ENCODE data around the gene CLK2. TPM values are rescaled to one million over a fixed set of nuclear protein-coding genes. Genes with fewer than 3 reads are reported as not detected.
"Not testable (repeated sequence)": the region's sequence is repeated elsewhere in the genome, so short reads cannot be mapped to it uniquely, and the experiment has no call there.

CLK2 gene
- polyA plus RNA-seq, 1 donor, result 45.2 TPM

- DNase-seq, result no peak
Measured at GRCh38 chr1:155266553-155266952, 6.8 kb downstream of the CLK2 start.

DNA sequence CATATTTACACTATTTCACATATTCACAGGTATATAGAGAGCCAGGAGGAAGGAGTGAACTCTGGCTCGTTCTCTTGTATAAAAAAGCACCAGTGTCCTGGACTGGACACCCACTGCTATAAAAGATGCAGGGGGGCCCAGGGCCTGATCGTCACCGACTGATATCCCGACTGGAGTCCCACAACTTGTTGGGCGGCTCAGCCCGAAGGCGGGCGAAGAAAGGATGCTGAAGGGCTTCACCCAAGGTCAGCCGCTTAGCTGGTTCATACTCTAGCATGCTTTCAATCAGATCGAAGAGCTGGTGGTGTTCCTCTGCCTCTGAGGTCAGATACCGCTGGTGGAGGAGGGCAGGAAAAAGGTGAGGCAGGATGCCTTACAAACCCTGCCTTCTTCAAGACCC, 10.2 kb downstream of the CLK2 start:
- no peak for DNase-seq

DNA sequence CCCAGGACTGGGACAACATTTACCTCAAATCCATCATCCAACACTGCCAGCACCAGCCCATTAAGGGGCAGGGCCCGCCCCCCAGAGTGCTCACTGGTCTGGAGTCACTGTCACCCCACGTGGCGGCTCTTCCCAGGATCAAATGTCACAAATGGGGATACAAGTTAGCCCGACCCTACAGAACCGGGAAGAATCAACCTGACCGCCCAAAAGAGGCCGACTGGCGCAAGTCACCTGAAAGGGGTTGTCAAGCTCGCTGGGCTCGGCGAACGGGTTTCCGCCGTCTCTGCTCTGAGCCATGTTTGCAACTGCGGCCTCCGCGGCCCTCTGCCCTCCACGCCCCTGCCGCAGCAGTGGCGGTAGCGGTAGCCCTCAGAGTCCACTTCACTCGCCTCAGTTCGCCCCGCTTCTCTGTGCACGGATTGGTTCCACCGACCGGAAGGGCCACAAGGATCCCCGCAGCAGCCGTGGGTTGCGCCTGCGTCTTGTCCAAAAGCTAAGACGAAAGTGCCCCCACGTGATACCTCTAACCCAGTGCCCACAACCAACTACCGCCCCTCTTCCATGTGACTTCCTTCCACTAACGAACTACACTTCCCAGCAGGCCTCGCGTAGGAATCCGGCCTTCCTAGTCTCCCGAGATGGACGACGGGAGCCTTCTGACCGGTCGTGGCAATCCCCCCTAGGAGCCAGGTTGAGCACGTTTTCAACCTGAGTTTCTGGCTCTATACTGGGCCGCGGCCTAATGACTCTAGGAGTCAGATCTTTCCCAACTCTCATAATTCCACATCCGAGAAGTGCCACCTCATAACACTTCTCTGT, 11.2 kb downstream of the CLK2 start, which contains the start of gene SCAMP3:
Gene SCAMP3 (minus strand): TSS at position 509 of the 822 bp plus-strand sequence. CDS start 209 bp downstream, at position 300.
- DNase-seq, result peak; percentile 95

DNA sequence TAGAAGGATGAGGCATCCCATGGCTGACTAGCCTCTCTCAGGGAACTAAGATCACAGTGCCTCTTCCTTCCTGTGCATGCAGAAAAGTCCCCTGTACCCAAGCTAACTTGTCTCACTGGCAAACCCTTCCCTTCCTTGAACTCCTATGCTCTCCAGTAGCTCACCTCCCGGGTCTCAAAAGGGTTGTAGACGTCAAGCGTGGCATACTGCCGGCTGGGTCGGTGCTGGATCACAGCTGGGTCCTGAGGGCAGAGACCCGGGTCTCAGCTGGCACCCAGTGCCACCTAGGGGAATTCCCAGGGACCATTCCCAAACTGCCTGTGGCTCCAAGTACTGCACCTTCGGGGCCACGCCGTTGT, 11.8 kb downstream of the CLK2 start:
- no peak for DNase-seq

DNA sequence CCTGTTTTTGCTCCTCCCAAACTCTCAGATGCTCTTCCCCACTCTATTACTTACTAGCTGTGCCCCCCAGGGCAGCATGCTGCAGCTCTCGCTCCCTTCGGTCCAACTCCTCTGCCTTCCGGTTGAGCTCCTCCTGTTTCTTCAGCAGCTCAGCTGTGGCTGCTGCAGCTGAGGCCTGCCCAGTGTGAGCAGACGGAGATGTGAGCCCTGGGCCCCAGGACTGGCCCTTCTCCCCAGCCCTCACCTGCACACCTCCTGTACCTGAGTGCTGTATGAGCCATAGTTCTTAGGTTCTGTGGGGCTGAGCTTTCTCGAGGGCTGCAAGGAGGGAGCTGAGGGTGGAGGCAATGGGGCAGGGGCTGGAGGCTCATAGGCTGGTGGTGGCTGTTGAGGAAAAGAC, 13.0 kb downstream of the CLK2 start:
- DNase-seq, result no peak

GRCh38 chr1:155256058-155256852, 17.0 kb downstream of the CLK2 start:
- DNase-seq, result no peak

- DNase-seq, result peak; percentile 92
Measured at GRCh38 chr1:155255243-155256007, 17.9 kb downstream of the CLK2 start, which contains the start of gene ENTREP3. TSS of gene ENTREP3 (minus strand) at chr1:155255483. CDS start at chr1:155254877, 606 bp downstream.

DNA sequence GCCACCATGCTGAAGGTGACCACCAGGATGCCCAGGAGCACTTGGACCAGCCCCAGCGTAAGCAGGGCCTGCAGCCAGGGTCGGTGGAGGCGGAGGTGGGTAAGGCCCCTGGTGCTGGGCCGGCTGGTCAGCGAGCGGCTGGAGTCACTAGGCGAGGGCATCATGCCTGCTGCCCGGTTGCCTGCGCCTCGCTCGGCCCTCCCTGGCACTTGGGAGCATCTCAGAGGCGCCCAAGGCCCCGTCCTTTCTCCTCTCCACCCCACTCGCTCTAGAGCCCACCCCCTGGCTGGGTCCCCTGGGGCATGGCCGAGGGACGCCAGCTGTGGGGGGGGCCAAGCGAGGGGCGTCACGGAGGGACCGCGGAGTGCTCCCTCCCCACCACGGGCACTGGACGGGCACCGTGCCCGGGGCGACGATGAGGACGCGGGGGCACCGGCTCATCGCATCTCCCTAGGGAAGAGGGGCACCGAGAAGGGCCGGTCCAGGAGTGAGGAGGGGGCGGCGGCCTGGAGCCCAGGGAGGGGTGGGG, 18.5 kb downstream of the CLK2 start:
- DNase-seq, result no peak

- DNase-seq, result no peak
Measured at GRCh38 chr1:155254228-155254713, 19.0 kb downstream of the CLK2 start.

DNA sequence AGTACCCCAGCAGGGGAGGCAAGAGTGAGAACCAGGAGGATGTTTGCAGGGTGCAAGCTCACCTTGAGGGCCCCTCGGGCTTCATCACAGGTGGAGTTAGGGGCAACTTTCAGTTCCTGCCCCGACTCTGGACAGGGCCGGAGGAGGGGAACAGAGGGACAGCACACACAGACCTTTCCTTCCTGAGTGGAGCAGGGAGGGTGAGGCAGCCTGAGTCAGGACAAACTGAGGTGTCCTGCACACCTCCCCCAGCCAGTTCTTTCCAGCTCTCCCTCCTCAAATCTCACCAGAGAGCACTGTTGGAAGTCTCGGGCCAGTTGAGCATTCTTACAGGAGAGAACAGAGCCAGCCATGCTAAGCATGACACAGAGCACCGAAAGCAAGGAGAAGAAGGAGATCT, 19.5 kb downstream of the CLK2 start:
- DNase-seq, result no peak

- no peak for DNase-seq
Measured at GRCh38 chr1:155253208-155253607, 20.1 kb downstream of the CLK2 start.

GRCh38 chr1:155251566-155251965, 21.7 kb downstream of the CLK2 start:
- no peak for DNase-seq

DNA sequence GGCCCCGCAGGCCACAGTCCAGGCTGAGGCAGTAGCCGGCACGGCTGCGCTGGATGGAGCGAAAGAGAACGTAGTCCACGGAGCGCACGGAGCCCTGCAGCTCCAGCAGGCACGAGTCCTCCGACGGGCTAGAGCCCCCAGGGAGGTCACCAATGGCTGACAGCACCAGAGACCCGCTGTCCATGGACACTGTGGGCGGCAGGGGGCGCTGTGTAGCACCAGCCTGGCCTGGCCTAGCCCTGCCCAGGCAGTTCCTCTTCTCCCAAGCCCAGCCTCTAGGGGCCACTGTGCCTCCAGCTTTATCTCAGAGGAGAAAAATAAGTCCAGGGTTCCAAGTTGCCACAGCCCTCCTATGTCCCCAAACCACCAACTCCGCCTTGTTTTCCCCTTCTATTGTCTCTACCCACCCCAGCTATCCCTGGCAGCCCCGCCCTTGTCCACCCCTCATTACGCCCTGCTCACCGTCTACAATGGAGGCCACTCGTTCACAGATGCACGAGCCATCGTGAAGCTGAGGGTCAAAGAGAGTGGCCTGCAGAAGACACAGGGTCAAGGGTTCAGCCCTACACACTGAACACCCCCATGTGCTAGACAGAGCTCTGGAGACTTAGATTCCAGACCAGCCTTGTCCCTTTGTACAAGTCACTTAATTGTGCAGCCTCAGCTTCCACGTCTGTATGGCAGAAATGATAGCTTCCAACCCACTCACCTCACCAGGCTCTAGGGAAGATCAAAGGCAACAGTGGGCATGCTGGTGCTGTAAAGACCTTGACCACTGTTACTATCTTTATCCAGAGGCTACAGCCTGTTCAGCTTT, 22.5 kb downstream of the CLK2 start:
- peak; percentile 89 for DNase-seq

GRCh38 chr1:155250246-155250632, 23.1 kb downstream of the CLK2 start:
- DNase-seq, result no peak

DNA sequence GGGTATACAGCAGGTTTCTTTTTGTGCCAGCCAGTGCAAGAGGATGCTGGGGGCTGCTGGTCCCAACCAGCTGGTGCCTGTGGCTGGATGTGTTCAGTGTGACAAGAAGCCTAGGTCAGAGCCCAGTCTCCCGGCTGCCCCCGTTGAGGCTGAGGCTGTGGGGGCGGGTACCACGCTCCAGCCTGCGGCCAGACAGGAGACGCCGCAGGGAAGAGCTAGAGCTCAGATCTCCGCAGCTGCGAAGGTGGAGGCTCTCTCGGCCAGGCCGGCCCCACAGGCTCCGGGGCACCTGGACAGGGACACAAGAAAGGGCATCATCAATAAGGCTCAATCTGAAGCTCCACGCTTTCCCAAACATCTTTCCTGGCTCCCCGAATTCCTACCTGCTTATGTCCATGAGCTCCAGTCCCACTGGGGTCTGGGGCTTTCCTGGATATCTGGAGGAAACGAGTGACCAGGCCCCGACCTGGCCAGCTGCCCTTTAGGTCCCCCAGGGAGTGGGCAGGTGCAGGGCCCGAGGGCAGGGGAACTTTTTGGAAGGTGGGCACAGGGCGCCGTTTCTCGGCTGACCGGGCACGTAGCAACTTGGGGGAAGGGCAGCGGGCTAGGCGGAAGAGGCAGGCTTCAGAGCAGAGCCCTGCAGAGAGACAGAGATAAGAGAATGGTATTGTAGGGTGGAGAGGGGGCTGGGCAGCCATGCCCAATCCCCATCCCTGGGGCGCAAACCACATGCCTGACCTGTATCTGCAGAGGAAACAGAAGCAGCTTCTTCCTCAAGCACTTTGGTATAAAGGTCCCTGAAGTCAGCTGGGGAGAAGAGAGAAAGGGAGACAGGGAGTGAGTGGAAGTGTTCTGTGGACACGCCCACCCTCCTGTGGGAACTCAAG, 25.4 kb downstream of the CLK2 start:
- no peak for DNase-seq

DNA sequence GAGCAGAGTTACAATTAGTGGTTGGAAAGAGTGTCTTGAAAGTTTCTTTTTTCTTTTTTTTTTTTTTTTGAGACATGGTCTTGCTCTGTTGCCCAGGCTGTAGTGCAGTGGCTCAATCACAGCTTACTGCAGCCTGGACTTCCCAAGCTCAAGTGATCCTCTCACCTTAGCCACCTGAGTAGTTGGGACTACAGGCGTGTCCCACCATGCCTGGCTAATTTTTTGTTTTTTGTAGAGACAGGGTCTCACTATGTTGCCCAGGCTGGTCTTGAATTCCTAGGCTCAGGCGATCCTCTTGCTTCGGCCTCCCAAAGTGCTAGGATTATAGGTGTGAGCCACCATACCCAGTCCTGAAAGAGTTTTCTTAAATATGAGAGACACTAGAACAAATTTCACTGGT, 26.5 kb downstream of the CLK2 start:
- not testable (repeated sequence) for DNase-seq

- no peak for DNase-seq
Measured at GRCh38 chr1:155245163-155245524, 28.2 kb downstream of the CLK2 start.

- peak; percentile 98 for DNase-seq
Measured at GRCh38 chr1:155244368-155245162, 28.7 kb downstream of the CLK2 start.

GRCh38 chr1:155242805-155243358, 30.4 kb downstream of the CLK2 start:
- DNase-seq, result no peak
